ENCODE results near the gene STARD3NL.

DNA sequence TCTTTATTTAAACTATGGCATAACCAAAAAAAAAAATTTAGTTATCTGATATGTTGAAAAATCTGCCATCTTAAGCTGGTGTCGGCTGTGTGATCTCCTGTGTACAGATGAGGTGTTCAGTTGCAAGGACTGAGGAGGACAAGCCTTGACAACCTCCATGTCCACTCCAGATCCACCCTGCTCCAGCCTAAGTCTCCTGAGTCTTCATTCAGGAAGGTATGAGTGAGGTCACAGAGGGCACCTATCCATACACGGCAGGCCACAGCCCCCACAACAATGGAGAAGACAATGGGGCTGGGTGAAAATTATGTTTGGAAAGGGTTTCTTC, 79.3 kb downstream of the STARD3NL start:
- TF ChIP-seq, protein P1, sequence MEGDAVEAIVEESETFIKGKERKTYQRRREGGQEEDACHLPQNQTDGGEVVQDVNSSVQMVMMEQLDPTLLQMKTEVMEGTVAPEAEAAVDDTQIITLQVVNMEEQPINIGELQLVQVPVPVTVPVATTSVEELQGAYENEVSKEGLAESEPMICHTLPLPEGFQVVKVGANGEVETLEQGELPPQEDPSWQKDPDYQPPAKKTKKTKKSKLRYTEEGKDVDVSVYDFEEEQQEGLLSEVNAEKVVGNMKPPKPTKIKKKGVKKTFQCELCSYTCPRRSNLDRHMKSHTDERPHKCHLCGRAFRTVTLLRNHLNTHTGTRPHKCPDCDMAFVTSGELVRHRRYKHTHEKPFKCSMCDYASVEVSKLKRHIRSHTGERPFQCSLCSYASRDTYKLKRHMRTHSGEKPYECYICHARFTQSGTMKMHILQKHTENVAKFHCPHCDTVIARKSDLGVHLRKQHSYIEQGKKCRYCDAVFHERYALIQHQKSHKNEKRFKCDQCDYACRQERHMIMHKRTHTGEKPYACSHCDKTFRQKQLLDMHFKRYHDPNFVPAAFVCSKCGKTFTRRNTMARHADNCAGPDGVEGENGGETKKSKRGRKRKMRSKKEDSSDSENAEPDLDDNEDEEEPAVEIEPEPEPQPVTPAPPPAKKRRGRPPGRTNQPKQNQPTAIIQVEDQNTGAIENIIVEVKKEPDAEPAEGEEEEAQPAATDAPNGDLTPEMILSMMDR (IDR thresholded peaks at IDR 0.05): no peak
- no peak for TF ChIP-seq EP300 (IDR thresholded peaks at IDR 0.05; ENCODE audit: low read depth)
- no peak for TF ChIP-seq POLR2A (IDR thresholded peaks at IDR 0.05)

Data from transverse colon (tissue), 3 donors.